Central memory CD8-positive, alpha-beta T cell (primary cell): ENCODE measurements around the gene OR10G2.
"Not testable (repeated sequence)": the region's sequence is repeated elsewhere in the genome, so short reads cannot be mapped to it uniquely, and the experiment has no call there.

Source experiments
- ATAC-seq: fragments of 150-1000 bp; cut with Tn5 transposase; replicated peaks from 2 replicates; pipeline ENCODE4 v1.10.0; 2022; ENCODE audit warnings: mild to moderate bottlenecking, moderate FRiP score, moderate number of reproducible peaks; ENCODE audit not compliant: poor library complexity, severe bottlenecking; ENCODE audit errors: extremely low read depth
- DNase-seq, 2 donors: peaks; one replicate each; pipeline ENCODE4 v3.0.0; 2021; ENCODE audit warnings: low spot score in 2 of 2
- H3K27ac Mint-ChIP-seq: one replicate; pipeline ENCODE4 v1.8.0; 2022; ENCODE audit warnings: low read depth, mild to moderate bottlenecking, moderate library complexity, mixed read lengths
- H3K27me3 Mint-ChIP-seq: one replicate; pipeline ENCODE4 v1.8.0; 2022; ENCODE audit warnings: mixed read lengths
- H3K36me3 Mint-ChIP-seq: one replicate; pipeline ENCODE4 v1.8.0; 2022; ENCODE audit warnings: mild to moderate bottlenecking, moderate library complexity, mixed read lengths; ENCODE audit not compliant: insufficient read depth
- H3K4me1 Mint-ChIP-seq: one replicate; pipeline ENCODE4 v1.8.0; 2022; ENCODE audit warnings: mixed read lengths
- H3K4me3 Mint-ChIP-seq: one replicate; pipeline ENCODE4 v1.8.0; 2022; ENCODE audit warnings: mild to moderate bottlenecking, moderate library complexity, mixed read lengths
- H3K9me3 Mint-ChIP-seq: one replicate; pipeline ENCODE4 v1.8.0; 2022; ENCODE audit warnings: mixed read lengths

OR10G2 gene

GRCh38 chr14:21643407-21643806, 8.7 kb upstream of the OR10G2 start:
- Mint-ChIP-seq H3K9me3 (no peaks in the 10 kb centered on the region), H3K27me3 (no peaks in the 10 kb centered on the region), H3K4me1 (no peaks in the 10 kb centered on the region), H3K27ac (no peak overlapping the region), H3K36me3 (no peaks in the 10 kb centered on the region), H3K4me3 (peak overlapping the region; percentile 53)
- DNase-seq (no peak), ATAC-seq (no peak)

GRCh38 chr14:21642683-21643082, 7.9 kb upstream of the OR10G2 start:
- Mint-ChIP-seq H3K4me1 (no peaks in the 10 kb centered on the region), H3K27ac (peak overlapping the region; percentile 84), H3K4me3 (peak overlapping the region; percentile 53), H3K27me3 (no peaks in the 10 kb centered on the region), H3K9me3 (no peaks in the 10 kb centered on the region), H3K36me3 (no peaks in the 10 kb centered on the region)
- ATAC-seq (no peak), DNase-seq (no peak)

GRCh38 chr14:21631084-21631483, 3.7 kb downstream of the OR10G2 start:
- Mint-ChIP-seq H3K4me3 (no peak overlapping the region), H3K27me3 (peaks cover 35% of the 10 kb centered on the region), H3K4me1 (no peaks in the 10 kb centered on the region), H3K9me3 (no peaks in the 10 kb centered on the region), H3K27ac (no peak overlapping the region), H3K36me3 (no peaks in the 10 kb centered on the region)
- no peak for DNase-seq
- ATAC-seq = no peak

GRCh38 chr14:21630503-21630902, 4.2 kb downstream of the OR10G2 start:
- not testable (repeated sequence) for H3K4me3 Mint-ChIP-seq, H3K9me3 Mint-ChIP-seq, DNase-seq, ATAC-seq, H3K36me3 Mint-ChIP-seq, H3K27ac Mint-ChIP-seq, H3K4me1 Mint-ChIP-seq
- H3K27me3 Mint-ChIP-seq = peaks cover 36% of the 10 kb centered on the region

GRCh38 chr14:21626491-21627230, 8.1 kb downstream of the OR10G2 start:
- no peak overlapping the region for H3K4me3 Mint-ChIP-seq
- no peaks in the 10 kb centered on the region for H3K36me3 Mint-ChIP-seq
- H3K4me1 Mint-ChIP-seq = no peaks in the 10 kb centered on the region
- no peaks in the 10 kb centered on the region for H3K9me3 Mint-ChIP-seq
- DNase-seq (no peak), ATAC-seq (no peak)
- peaks cover 29% of the 10 kb centered on the region for H3K27me3 Mint-ChIP-seq
- no peak overlapping the region for H3K27ac Mint-ChIP-seq

- no peaks in the 10 kb centered on the region for H3K36me3 Mint-ChIP-seq
- no peak overlapping the region for H3K4me3 Mint-ChIP-seq
- DNase-seq (no peak), ATAC-seq (no peak)
- H3K27ac Mint-ChIP-seq = no peak overlapping the region
- H3K27me3 Mint-ChIP-seq = peaks cover 61% of the 10 kb centered on the region
- no peaks in the 10 kb centered on the region for H3K4me1 Mint-ChIP-seq
- no peaks in the 10 kb centered on the region for H3K9me3 Mint-ChIP-seq
Observed at GRCh38 chr14:21617614-21618013, 17.1 kb downstream of the OR10G2 start.

GRCh38 chr14:21614240-21614639, 20.5 kb downstream of the OR10G2 start:
- Mint-ChIP-seq H3K27ac (no peak overlapping the region), H3K27me3 (peaks cover 40% of the 10 kb centered on the region), H3K4me3 (no peak overlapping the region), H3K36me3 (no peaks in the 10 kb centered on the region), H3K4me1 (no peaks in the 10 kb centered on the region), H3K9me3 (no peaks in the 10 kb centered on the region)
- ATAC-seq (no peak), DNase-seq (no peak)

GRCh38 chr14:21612324-21612723, 22.4 kb downstream of the OR10G2 start:
- H3K4me1 Mint-ChIP-seq = no peaks in the 10 kb centered on the region
- H3K9me3 Mint-ChIP-seq = no peaks in the 10 kb centered on the region
- H3K36me3 Mint-ChIP-seq = no peaks in the 10 kb centered on the region
- no peak for ATAC-seq
- peaks cover 36% of the 10 kb centered on the region for H3K27me3 Mint-ChIP-seq
- H3K4me3 Mint-ChIP-seq = no peak overlapping the region
- no peak overlapping the region for H3K27ac Mint-ChIP-seq
- no peak for DNase-seq

GRCh38 chr14:21602181-21602580, 32.6 kb downstream of the OR10G2 start:
- H3K9me3 Mint-ChIP-seq, H3K27ac Mint-ChIP-seq, H3K4me1 Mint-ChIP-seq, H3K4me3 Mint-ChIP-seq, ATAC-seq, H3K36me3 Mint-ChIP-seq, DNase-seq: not testable (repeated sequence)
- H3K27me3 Mint-ChIP-seq = peaks cover 22% of the 10 kb centered on the region

- Mint-ChIP-seq H3K9me3 (peaks cover 15% of the 10 kb centered on the region), H3K4me1 (no peaks in the 10 kb centered on the region), H3K27ac (no peak overlapping the region), H3K4me3 (no peak overlapping the region), H3K27me3 (peaks cover 62% of the 10 kb centered on the region), H3K36me3 (peaks cover 2% of the 10 kb centered on the region)
- ATAC-seq = no peak
- DNase-seq = no peak
Observed at GRCh38 chr14:21589317-21589716, 45.4 kb downstream of the OR10G2 start.
